Vagina (tissue), 2 donors: Measurements from ENCODE around the gene TMEM30A.

Experiments used
- POLR2AphosphoS5 ChIP-seq, 2 donors: sonication (generic); formaldehyde crosslinking; IDR thresholded peaks; one replicate each; pipeline ENCODE4 v1.9.0; 2017; ENCODE audit warnings: antibody characterized with exemption in 2 of 2, mild to moderate bottlenecking in 2 of 2, low read depth in 1 of 2; ENCODE audit not compliant: insufficient read depth in 1 of 2
- TF ChIP-seq, protein P1 (sequence below), 3 experiments: fragments of 450-650 bp in 2 of 3; fragments of 200-600 bp in 1 of 3; sonication (generic) in 1 of 3; IDR thresholded peaks; one replicate each; pipeline ENCODE4 v1.5.1; 2017 to 2019; ENCODE audit warnings: antibody characterized with exemption in 3 of 3, mild to moderate bottlenecking in 2 of 3, moderate library complexity in 2 of 3

DNA sequence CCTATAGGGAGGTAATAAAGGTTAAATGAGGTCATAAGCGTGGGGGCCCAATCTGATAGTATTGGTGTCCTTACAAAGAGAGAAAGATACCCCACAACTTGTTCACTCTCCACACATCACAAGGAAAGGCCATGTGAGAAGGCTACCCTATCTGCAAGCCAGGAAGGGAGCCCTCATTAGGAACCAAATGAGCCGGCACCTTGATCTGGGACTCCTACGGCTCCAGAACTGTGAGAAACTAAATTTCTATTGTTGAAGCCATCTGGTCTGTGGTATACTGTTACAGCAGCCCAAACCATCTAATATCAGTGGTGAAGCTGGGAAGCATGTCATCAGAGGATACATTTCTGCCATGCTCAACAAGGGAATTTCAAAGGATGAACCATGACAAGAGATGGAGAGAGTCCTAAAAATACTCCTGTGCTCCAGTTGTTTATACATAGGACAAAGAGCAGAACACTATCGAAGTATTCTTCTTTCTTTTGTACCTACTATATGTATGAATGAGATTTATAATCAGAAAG lies 51.4 kb downstream of the TMEM30A start:
- TF ChIP-seq, protein P1, sequence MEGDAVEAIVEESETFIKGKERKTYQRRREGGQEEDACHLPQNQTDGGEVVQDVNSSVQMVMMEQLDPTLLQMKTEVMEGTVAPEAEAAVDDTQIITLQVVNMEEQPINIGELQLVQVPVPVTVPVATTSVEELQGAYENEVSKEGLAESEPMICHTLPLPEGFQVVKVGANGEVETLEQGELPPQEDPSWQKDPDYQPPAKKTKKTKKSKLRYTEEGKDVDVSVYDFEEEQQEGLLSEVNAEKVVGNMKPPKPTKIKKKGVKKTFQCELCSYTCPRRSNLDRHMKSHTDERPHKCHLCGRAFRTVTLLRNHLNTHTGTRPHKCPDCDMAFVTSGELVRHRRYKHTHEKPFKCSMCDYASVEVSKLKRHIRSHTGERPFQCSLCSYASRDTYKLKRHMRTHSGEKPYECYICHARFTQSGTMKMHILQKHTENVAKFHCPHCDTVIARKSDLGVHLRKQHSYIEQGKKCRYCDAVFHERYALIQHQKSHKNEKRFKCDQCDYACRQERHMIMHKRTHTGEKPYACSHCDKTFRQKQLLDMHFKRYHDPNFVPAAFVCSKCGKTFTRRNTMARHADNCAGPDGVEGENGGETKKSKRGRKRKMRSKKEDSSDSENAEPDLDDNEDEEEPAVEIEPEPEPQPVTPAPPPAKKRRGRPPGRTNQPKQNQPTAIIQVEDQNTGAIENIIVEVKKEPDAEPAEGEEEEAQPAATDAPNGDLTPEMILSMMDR (IDR thresholded peaks at IDR 0.05): no peak
- no peak for TF ChIP-seq POLR2AphosphoS5 (IDR thresholded peaks at IDR 0.05; ENCODE audit: insufficient read depth in 1 of 2, low read depth in 1 of 2)
